Measurements from ENCODE around the gene HIRIP3. TPM values are rescaled to one million over a fixed set of nuclear protein-coding genes. Genes with fewer than 3 reads are reported as not detected.
"Not testable (repeated sequence)": the region's sequence is repeated elsewhere in the genome, so short reads cannot be mapped to it uniquely, and the experiment has no call there.

The HIRIP3 gene
- total RNA-seq, 1 donor from 2014 or later = 9.9 TPM

DNA sequence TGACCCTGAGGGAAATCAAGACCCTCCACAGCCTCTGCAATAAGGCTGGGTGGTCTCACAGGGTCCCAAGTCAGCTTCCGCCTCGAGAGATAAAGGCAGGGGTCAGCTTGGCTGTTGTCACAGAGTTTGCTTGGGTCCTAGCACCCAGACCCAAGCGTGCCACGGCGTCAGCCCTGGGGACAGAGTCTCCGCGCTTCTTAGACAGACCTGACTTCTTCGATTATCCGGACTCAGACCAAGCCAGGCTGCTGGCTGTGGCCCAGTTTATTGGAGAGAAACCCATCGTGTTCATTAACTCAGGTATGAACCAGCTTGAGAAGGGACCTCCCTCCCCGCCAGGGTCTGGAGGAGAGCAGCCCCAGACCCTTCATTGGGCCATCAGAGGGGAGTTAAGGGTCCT is 28.2 kb upstream of the HIRIP3 start:
- Mint-ChIP-seq H3K27me3 (ENCODE audit: low read depth) (peaks cover 20% of the 10 kb centered on the region), H3K27ac (ENCODE audit: unreplicated experiment) (no peak overlapping the region), H3K4me1 (ENCODE audit: low read depth) (peaks cover 5% of the 10 kb centered on the region)

DNA sequence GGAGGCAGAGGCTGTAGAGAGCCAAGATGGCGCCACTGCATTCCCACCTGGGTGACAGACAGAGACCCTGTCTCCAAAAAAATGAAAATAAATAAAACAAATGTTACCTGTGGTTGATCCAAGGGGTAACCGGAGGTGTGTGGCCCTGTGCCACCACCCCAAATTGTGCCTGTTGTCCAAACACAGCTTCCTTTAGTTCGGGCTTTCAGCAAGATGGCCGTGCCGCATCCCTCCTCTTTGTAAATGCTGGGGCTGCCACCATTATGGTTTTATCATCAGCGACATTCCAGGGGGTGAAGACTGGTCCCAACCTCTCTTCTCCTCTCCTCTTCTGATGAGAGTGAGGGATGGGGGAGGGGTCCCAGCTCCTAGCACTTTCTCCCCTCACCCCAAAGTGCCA is 27.5 kb upstream of the HIRIP3 start, which contains the start of gene C16orf92:
Gene C16orf92 (plus strand): TSS at position 312 of the 400 bp plus-strand sequence. CDS start 143 bp downstream, outside the sequence.
- Mint-ChIP-seq H3K36me3 (ENCODE audit: low read depth) (no peaks in the 10 kb centered on the region), H3K9me3 (ENCODE audit: low read depth) (no peaks in the 10 kb centered on the region), H3K4me1 (ENCODE audit: low read depth) (peaks cover 5% of the 10 kb centered on the region), H3K4me3 (ENCODE audit: unreplicated experiment) (no peak within 1 kb of the TSS), H3K27ac (ENCODE audit: unreplicated experiment) (no peak within 1 kb of the TSS), H3K27me3 (ENCODE audit: low read depth) (peaks cover 18% of the 10 kb centered on the region)
- TF ChIP-seq, protein P1, sequence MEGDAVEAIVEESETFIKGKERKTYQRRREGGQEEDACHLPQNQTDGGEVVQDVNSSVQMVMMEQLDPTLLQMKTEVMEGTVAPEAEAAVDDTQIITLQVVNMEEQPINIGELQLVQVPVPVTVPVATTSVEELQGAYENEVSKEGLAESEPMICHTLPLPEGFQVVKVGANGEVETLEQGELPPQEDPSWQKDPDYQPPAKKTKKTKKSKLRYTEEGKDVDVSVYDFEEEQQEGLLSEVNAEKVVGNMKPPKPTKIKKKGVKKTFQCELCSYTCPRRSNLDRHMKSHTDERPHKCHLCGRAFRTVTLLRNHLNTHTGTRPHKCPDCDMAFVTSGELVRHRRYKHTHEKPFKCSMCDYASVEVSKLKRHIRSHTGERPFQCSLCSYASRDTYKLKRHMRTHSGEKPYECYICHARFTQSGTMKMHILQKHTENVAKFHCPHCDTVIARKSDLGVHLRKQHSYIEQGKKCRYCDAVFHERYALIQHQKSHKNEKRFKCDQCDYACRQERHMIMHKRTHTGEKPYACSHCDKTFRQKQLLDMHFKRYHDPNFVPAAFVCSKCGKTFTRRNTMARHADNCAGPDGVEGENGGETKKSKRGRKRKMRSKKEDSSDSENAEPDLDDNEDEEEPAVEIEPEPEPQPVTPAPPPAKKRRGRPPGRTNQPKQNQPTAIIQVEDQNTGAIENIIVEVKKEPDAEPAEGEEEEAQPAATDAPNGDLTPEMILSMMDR (IDR thresholded peaks at IDR 0.05) = no peak
- DNase-seq (ENCODE audit: low spot score) = no peak

More for the DNA sequence above, 28.2 kb upstream of the HIRIP3 start:
- TF ChIP-seq, protein P1 (IDR thresholded peaks at IDR 0.05) = no peak
- Mint-ChIP-seq H3K36me3 (ENCODE audit: low read depth) (no peaks in the 10 kb centered on the region), H3K4me3 (ENCODE audit: unreplicated experiment) (no peak overlapping the region), H3K9me3 (ENCODE audit: low read depth) (no peaks in the 10 kb centered on the region)
- no peak for DNase-seq (ENCODE audit: low spot score)

DNA sequence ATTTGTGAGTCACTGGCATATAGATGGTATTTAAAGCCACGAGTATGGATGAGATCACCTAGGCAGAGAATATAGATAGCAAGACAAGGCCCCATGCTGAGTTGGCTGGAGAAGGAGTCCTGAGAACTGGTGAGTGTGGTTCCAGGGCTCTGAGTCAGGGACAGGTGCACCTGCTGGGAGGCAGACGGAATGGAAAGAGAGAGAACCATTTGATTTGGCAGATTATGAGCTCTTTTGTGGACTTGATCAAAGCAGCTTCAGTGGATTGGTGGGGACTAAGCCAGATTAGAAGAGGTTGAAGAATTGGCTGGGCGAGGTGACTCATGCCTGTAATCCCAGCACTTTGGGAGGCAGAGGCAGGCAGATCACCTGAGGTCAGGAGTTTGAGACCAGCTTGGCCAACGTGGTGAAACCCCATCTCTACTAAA is 23.3 kb upstream of the HIRIP3 start:
- Mint-ChIP-seq H3K27ac (ENCODE audit: unreplicated experiment) (no peak overlapping the region), H3K9me3 (ENCODE audit: low read depth) (no peaks in the 10 kb centered on the region), H3K27me3 (ENCODE audit: low read depth) (peaks cover 3% of the 10 kb centered on the region), H3K4me1 (ENCODE audit: low read depth) (peaks cover 5% of the 10 kb centered on the region), H3K36me3 (ENCODE audit: low read depth) (no peaks in the 10 kb centered on the region), H3K4me3 (ENCODE audit: unreplicated experiment) (no peak overlapping the region)
- DNase-seq (ENCODE audit: low spot score) = no peak
- TF ChIP-seq, protein P1 (IDR thresholded peaks at IDR 0.05) = no peak

DNA sequence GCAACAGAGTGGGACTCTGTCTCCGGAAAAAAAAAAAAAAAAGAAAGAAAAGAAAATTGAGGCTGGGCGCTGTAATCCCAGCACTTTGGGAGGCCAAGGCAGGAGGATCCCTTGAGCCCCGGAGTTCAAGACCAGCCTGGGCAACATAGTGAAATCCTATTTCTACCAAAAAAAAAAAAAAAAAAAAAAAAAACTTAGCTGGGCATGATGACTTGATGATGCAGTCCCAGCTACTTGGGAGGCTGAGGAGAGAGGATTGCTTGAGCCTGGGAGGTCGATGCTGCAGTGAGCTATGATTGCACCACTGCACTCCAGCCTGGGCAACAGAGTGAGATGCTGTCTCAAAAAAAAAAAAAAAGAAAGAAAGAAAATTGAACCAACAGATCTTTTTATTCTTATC is 22.5 kb upstream of the HIRIP3 start:
- not testable (repeated sequence) for H3K36me3 Mint-ChIP-seq (ENCODE audit: low read depth); H3K4me1 Mint-ChIP-seq (ENCODE audit: low read depth); H3K27me3 Mint-ChIP-seq (ENCODE audit: low read depth); H3K27ac Mint-ChIP-seq (ENCODE audit: unreplicated experiment); DNase-seq (ENCODE audit: low spot score); H3K9me3 Mint-ChIP-seq (ENCODE audit: low read depth); H3K4me3 Mint-ChIP-seq (ENCODE audit: unreplicated experiment)

DNA sequence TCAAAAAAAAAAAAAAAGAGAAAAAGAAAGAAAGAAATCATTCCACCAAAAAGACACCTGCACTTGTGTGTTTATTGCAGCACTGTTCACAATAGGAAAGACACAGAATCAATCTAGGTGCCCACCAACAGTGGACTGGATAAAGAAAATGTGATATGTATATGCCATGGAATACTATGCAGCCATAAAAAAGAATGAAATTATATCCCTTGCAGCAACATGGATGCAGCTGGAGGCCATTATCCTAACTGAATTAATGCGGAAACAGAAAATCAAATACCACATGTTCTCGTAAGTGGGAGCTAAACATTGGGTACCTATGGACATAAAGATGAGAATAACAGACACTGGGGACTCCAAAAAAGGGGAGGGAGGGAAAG is 21.9 kb upstream of the HIRIP3 start:
- Mint-ChIP-seq H3K9me3 (ENCODE audit: low read depth) (no peaks in the 10 kb centered on the region), H3K36me3 (ENCODE audit: low read depth) (no peaks in the 10 kb centered on the region), H3K4me3 (ENCODE audit: unreplicated experiment) (no peak overlapping the region), H3K4me1 (ENCODE audit: low read depth) (peaks cover 5% of the 10 kb centered on the region), H3K27ac (ENCODE audit: unreplicated experiment) (no peak overlapping the region), H3K27me3 (ENCODE audit: low read depth) (peaks cover 3% of the 10 kb centered on the region)
- no peak for DNase-seq (ENCODE audit: low spot score)
- TF ChIP-seq, protein P1 (IDR thresholded peaks at IDR 0.05) = no peak

DNA sequence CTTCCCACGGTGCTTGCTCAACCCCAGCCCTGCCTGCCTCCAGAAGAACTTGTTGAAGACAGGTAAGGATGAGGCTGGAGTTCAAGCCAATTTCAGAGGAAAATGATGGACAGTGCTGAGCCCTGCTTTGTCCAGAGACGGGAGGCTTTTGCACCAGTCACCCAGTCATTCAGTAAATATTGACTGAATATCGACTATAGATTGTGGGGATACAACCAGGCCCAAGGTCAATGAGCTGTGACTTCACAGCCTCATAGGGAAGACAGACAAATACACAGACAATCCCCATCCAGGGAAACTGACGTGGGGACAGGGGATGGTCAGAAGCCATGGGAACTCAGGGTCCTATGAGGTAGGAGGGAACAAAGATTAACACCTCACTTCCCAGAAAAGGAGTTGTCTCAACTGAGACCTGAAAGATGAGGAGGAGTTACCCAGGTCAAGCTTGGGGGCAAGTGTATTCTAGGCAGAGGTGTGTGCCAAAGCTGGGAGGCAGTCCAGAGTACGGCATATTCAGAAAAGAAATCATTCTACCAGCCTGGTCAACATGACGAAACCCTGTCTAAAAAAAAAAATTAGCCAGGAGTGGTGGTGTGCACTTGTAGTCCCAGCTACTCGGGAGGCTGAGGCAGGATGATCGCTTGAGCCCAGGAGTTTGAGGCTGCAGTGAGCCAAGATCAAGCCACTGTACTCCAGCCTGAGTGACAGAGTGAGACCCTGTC is 21.3 kb upstream of the HIRIP3 start:
- Mint-ChIP-seq H3K27ac (ENCODE audit: unreplicated experiment) (no peak overlapping the region), H3K36me3 (ENCODE audit: low read depth) (no peaks in the 10 kb centered on the region), H3K4me3 (ENCODE audit: unreplicated experiment) (no peak overlapping the region), H3K27me3 (ENCODE audit: low read depth) (peaks cover 7% of the 10 kb centered on the region), H3K9me3 (ENCODE audit: low read depth) (no peaks in the 10 kb centered on the region), H3K4me1 (ENCODE audit: low read depth) (peaks cover 10% of the 10 kb centered on the region)
- TF ChIP-seq, protein P1 (IDR thresholded peaks at IDR 0.05) = no peak
- DNase-seq (ENCODE audit: low spot score) = no peak

DNA sequence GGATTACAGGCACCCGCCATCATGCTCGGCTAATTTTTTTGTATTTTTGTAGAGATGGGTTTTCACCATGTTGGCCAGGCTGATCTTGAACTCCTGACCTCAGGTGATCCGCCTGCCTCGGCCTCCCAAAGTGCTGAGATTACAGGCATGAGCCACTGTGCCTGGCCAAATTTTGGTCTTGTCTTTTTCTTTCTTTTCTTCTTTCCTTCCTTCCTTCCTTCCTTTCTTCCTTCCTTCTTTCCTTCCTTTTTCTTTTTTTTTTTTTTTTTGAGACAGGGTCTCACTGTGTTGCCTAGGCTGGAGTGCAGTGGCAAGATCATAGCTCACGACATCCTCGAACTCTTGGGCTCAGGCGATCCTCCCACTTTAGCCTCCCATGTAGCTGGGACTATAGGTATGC is 20.0 kb upstream of the HIRIP3 start:
- not testable (repeated sequence) for H3K4me3 Mint-ChIP-seq (ENCODE audit: unreplicated experiment); H3K36me3 Mint-ChIP-seq (ENCODE audit: low read depth); H3K27me3 Mint-ChIP-seq (ENCODE audit: low read depth); H3K9me3 Mint-ChIP-seq (ENCODE audit: low read depth); H3K4me1 Mint-ChIP-seq (ENCODE audit: low read depth); DNase-seq (ENCODE audit: low spot score); H3K27ac Mint-ChIP-seq (ENCODE audit: unreplicated experiment)

DNA sequence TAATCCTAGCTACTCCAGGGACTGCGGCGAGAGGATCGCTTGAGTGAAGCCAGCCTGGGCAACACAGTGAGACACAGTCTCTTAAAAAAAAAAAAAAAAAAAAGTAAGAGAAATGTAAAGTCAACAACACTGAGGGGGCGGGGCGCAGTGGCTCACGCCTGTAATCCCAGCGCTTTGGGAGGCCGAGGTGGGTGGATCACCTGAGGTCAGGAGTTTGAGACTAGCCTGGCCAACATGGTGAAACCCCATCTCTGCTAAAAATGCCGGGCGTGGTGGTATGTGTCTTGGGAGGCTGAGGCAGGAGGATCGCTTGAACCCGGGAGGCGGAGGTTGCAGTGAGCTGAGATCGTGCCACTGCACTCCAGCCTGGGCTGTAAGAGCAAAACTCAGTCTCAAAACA is 17.2 kb upstream of the HIRIP3 start:
- H3K27ac Mint-ChIP-seq (ENCODE audit: unreplicated experiment); H3K4me3 Mint-ChIP-seq (ENCODE audit: unreplicated experiment); H3K36me3 Mint-ChIP-seq (ENCODE audit: low read depth); H3K4me1 Mint-ChIP-seq (ENCODE audit: low read depth); H3K9me3 Mint-ChIP-seq (ENCODE audit: low read depth); DNase-seq (ENCODE audit: low spot score): not testable (repeated sequence)
- peaks cover 18% of the 10 kb centered on the region for H3K27me3 Mint-ChIP-seq (ENCODE audit: low read depth)

All from chondrocyte (in vitro differentiated cells).